ENCODE measurements around the gene KCNIP1. TPM values are rescaled to one million over a fixed set of nuclear protein-coding genes. Genes with fewer than 3 reads are reported as not detected.

KCNIP1 gene
- total RNA-seq, 1 experiment from 2014 or later = not detected

GRCh38 chr5:170534177-170534576, 30.4 kb downstream of the KCNIP1 start:
- DNase-seq (ENCODE audit: low read depth, low spot score) = no peak
- Histone ChIP-seq H3K9me3 (ENCODE audit: control insufficient read depth, insufficient read depth, low read depth, low read length) (no peaks in the 10 kb centered on the region), H3K4me1 (ENCODE audit: control insufficient read depth, insufficient read depth, low read length) (no peaks in the 10 kb centered on the region), H3K4me3 (ENCODE audit: low read depth in 2 of 2, low read length in 2 of 2) (no peak overlapping the region), H3K27me3 (ENCODE audit: control insufficient read depth, insufficient read depth, low read length) (no peaks in the 10 kb centered on the region; the same call in 1 of the 2 replicates), H3K27ac (ENCODE audit: low read length) (no peak overlapping the region), H3K36me3 (ENCODE audit: control insufficient read depth, insufficient read depth, low read length) (no peaks in the 10 kb centered on the region)
- no peak for ATAC-seq
- no TSS peak for BruUV-seq (replicated peaks)
- CTCF ChIA-PET = interaction anchor here (0.6 kb wide), 1 partner anchor 107 kb away, joined by 3 read pairs; no protein-coding TSS in a partner anchor
- POLR2A ChIA-PET = no interaction called here
- in situ Hi-C loops (cut with HindIII; ENCODE audit: low pct_unique_long_range_greater_than_20kb, low sequenced_read_pairs) (no loop called here), intact Hi-C loops (cut with micrococcal nuclease; ENCODE audit: unreplicated experiment) (no loop called here)
- TF ChIP-seq, protein P1, sequence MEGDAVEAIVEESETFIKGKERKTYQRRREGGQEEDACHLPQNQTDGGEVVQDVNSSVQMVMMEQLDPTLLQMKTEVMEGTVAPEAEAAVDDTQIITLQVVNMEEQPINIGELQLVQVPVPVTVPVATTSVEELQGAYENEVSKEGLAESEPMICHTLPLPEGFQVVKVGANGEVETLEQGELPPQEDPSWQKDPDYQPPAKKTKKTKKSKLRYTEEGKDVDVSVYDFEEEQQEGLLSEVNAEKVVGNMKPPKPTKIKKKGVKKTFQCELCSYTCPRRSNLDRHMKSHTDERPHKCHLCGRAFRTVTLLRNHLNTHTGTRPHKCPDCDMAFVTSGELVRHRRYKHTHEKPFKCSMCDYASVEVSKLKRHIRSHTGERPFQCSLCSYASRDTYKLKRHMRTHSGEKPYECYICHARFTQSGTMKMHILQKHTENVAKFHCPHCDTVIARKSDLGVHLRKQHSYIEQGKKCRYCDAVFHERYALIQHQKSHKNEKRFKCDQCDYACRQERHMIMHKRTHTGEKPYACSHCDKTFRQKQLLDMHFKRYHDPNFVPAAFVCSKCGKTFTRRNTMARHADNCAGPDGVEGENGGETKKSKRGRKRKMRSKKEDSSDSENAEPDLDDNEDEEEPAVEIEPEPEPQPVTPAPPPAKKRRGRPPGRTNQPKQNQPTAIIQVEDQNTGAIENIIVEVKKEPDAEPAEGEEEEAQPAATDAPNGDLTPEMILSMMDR (IDR thresholded peaks at IDR 0.05) = no peak
- TF ChIP-seq TCF7L2 (IDR thresholded peaks at IDR 0.05; ENCODE audit: low read depth, low read length) = no peak
- TF ChIP-seq, protein P2, sequence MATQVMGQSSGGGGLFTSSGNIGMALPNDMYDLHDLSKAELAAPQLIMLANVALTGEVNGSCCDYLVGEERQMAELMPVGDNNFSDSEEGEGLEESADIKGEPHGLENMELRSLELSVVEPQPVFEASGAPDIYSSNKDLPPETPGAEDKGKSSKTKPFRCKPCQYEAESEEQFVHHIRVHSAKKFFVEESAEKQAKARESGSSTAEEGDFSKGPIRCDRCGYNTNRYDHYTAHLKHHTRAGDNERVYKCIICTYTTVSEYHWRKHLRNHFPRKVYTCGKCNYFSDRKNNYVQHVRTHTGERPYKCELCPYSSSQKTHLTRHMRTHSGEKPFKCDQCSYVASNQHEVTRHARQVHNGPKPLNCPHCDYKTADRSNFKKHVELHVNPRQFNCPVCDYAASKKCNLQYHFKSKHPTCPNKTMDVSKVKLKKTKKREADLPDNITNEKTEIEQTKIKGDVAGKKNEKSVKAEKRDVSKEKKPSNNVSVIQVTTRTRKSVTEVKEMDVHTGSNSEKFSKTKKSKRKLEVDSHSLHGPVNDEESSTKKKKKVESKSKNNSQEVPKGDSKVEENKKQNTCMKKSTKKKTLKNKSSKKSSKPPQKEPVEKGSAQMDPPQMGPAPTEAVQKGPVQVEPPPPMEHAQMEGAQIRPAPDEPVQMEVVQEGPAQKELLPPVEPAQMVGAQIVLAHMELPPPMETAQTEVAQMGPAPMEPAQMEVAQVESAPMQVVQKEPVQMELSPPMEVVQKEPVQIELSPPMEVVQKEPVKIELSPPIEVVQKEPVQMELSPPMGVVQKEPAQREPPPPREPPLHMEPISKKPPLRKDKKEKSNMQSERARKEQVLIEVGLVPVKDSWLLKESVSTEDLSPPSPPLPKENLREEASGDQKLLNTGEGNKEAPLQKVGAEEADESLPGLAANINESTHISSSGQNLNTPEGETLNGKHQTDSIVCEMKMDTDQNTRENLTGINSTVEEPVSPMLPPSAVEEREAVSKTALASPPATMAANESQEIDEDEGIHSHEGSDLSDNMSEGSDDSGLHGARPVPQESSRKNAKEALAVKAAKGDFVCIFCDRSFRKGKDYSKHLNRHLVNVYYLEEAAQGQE (IDR thresholded peaks at IDR 0.05; ENCODE audit: insufficient read depth in 1 of 2, low read depth in 2 of 2, low read length in 1 of 2) = no peak

- POLR2A ChIA-PET = no interaction called here
- no peak for ATAC-seq
- Histone ChIP-seq H3K4me3 (ENCODE audit: low read depth in 2 of 2, low read length in 2 of 2) (no peak overlapping the region), H3K36me3 (ENCODE audit: control insufficient read depth, insufficient read depth, low read length) (no peaks in the 10 kb centered on the region), H3K27me3 (ENCODE audit: control insufficient read depth, insufficient read depth, low read length) (no peaks in the 10 kb centered on the region; the same call in 1 of the 2 replicates), H3K4me1 (ENCODE audit: control insufficient read depth, insufficient read depth, low read length) (no peaks in the 10 kb centered on the region), H3K27ac (ENCODE audit: low read length) (no peak overlapping the region), H3K9me3 (ENCODE audit: control insufficient read depth, insufficient read depth, low read depth, low read length) (no peaks in the 10 kb centered on the region)
- no TSS peak for BruUV-seq (replicated peaks)
- no peak for DNase-seq (ENCODE audit: low read depth, low spot score)
- intact Hi-C loops (cut with micrococcal nuclease; ENCODE audit: unreplicated experiment) (no loop called here), in situ Hi-C loops (cut with HindIII; ENCODE audit: low pct_unique_long_range_greater_than_20kb, low sequenced_read_pairs) (no loop called here)
- TF ChIP-seq, protein P2 (IDR thresholded peaks at IDR 0.05; ENCODE audit: insufficient read depth in 1 of 2, low read depth in 2 of 2, low read length in 1 of 2) = no peak
- TF ChIP-seq SIN3A (IDR thresholded peaks at IDR 0.05; ENCODE audit: borderline replicate concordance, insufficient read depth, low read depth, low read length) (no peak), TCF7L2 (IDR thresholded peaks at IDR 0.05; ENCODE audit: low read depth, low read length) (no peak), POLR2AphosphoS5 (IDR thresholded peaks at IDR 0.05; ENCODE audit: low read depth, low read length) (no peak)
- TF ChIP-seq, protein P1 (IDR thresholded peaks at IDR 0.05) = no peak
- CTCF ChIA-PET = interaction anchor here (0.5 kb wide), 1 partner anchor 100 kb away, joined by 3 read pairs; no protein-coding TSS in a partner anchor
Observed at GRCh38 chr5:170534941-170535340, 31.1 kb downstream of the KCNIP1 start.

Measured in Panc1 (cell line).